HEK293 (cell line): ENCODE results near the gene C13orf46.

Experiments
- CTCF ChIP-seq: fragments of 450-650 bp; formaldehyde crosslinking; IDR thresholded peaks from 2 replicates; pipeline ENCODE4 v1.5.1; 2016; ENCODE audit warnings: missing biosample characterization, missing genetic modification characterization
- REST ChIP-seq: fragments of 450-650 bp; formaldehyde crosslinking; IDR thresholded peaks from 2 replicates; pipeline ENCODE4 v1.5.1; 2016; ENCODE audit warnings: missing biosample characterization, missing genetic modification characterization
- TRIM28 ChIP-seq: IDR thresholded peaks from 2 replicates; pipeline ENCODE4 v1.6.1; 2011; ENCODE audit warnings: low read length, control low read depth, borderline replicate concordance
- ZBTB17 ChIP-seq: fragments of 450-650 bp; formaldehyde crosslinking; IDR thresholded peaks from 2 replicates; pipeline ENCODE4 v1.5.1; 2016; ENCODE audit warnings: missing biosample characterization, missing genetic modification characterization
- ZFHX2 ChIP-seq: fragments of 450-650 bp; formaldehyde crosslinking; conservative IDR thresholded peaks from 2 replicates; pipeline ENCODE4 v1.5.1; 2016; ENCODE audit warnings: missing biosample characterization, missing genetic modification characterization
- ZNF132 ChIP-seq: fragments of 450-650 bp; formaldehyde crosslinking; IDR thresholded peaks from 2 replicates; pipeline ENCODE4 v1.5.1; 2017; ENCODE audit warnings: missing biosample characterization, missing genetic modification characterization, borderline replicate concordance
- ZNF274 ChIP-seq, 2 experiments: fragments of 200-500 bp in 1 of 2; fragments of 450-650 bp in 1 of 2; sonication (Bioruptor generic) in 1 of 2; formaldehyde crosslinking in 1 of 2; IDR thresholded peaks; 2 replicates each; pipeline versions ENCODE4 v1.5.1 to v1.6.1; 2014 to 2016; ENCODE audit warnings: borderline replicate concordance in 1 of 2, inconsistent platforms in 1 of 2, low read length in 1 of 2, missing biosample characterization in 1 of 2, missing genetic modification characterization in 1 of 2
- ZNF623 ChIP-seq: fragments of 450-650 bp; formaldehyde crosslinking; IDR thresholded peaks from 2 replicates; pipeline ENCODE4 v1.5.1; 2016; ENCODE audit warnings: missing biosample characterization, missing genetic modification characterization
- TF ChIP-seq, protein P1 (sequence below): fragments of 450-650 bp; formaldehyde crosslinking; IDR thresholded peaks from 2 replicates; pipeline ENCODE4 v1.5.1; 2016; ENCODE audit warnings: missing biosample characterization, missing genetic modification characterization

DNA sequence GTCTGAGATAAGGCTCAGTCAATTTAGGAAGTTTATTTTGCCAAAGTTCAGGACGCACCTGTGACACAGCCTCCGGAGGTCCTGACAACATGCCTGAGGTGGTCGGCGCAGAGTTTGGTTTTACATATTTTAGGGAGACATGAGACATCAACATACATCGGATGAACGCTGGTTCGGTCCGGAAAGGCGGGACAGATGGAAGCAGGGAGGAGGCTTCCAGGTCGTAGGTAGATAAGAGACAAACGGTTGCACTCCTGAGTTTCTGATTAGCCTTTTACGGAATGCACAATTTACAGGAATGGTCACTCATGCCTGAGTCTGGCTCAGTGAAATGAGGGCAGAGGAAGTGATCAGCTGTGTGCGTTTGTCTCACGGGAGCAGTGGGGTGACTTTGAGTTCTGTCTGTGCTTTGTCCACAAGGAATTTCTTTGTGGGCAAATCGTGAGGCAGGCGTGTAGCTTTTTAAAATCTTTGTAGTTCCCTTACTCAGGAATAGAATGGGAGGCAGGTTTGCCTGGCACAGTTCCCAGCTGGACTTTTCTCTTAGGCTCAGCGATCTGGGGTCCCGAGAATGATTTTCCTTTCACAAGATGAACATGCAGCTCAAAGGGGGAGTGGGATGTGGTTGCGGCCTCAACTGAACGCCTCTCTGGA lies 36.2 kb downstream of the C13orf46 start:
- TF ChIP-seq CTCF (tag by site-specific recombination) (no peak), ZNF132 (tag by site-specific recombination) (no peak), ZBTB17 (tag by site-specific recombination) (no peak), TRIM28 (no peak), REST (tag by site-specific recombination) (no peak), ZFHX2 (tag by site-specific recombination) (no peak), ZNF274 (IDR thresholded peaks at IDR 0.05; ENCODE audit: low read length) (no peak), ZNF274 (tag by site-specific recombination; IDR thresholded peaks at IDR 0.05; ENCODE audit: borderline replicate concordance) (no peak), ZNF623 (tag by site-specific recombination) (no peak)
- TF ChIP-seq, protein P1, sequence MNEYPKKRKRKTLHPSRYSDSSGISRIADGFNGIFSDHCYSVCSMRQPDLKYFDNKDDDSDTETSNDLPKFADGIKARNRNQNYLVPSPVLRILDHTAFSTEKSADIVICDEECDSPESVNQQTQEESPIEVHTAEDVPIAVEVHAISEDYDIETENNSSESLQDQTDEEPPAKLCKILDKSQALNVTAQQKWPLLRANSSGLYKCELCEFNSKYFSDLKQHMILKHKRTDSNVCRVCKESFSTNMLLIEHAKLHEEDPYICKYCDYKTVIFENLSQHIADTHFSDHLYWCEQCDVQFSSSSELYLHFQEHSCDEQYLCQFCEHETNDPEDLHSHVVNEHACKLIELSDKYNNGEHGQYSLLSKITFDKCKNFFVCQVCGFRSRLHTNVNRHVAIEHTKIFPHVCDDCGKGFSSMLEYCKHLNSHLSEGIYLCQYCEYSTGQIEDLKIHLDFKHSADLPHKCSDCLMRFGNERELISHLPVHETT (tag by site-specific recombination): no peak
